ENCODE measurements around the gene BARX2.

BARX2 gene

DNA sequence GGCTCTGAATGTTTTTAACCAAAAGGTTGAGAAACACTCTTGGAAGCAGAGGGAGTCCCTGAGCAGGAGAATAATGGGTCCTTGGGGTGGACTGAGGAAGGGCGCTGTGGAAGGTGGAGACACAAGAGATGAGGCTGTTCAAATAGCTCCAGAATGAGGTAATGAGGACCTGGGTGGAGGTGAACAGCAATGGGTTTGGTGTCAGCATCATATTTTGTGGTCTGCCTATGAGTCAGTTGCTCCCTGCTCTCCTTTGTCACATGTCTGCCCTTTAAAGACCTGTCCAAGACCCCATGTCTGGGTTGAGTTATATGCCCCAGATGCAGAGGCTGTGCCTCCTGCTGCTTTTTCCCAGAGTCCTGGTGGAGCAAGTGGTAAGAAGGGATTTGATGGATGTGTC, 113.6 kb downstream of the BARX2 start:
- no peak for DNase-seq (ENCODE audit: low read depth)
- no peak overlapping the region for H3K4me3 ChIP-seq (ENCODE audit: control insufficient read depth, low read depth, low read length)
- TF ChIP-seq, protein P1, sequence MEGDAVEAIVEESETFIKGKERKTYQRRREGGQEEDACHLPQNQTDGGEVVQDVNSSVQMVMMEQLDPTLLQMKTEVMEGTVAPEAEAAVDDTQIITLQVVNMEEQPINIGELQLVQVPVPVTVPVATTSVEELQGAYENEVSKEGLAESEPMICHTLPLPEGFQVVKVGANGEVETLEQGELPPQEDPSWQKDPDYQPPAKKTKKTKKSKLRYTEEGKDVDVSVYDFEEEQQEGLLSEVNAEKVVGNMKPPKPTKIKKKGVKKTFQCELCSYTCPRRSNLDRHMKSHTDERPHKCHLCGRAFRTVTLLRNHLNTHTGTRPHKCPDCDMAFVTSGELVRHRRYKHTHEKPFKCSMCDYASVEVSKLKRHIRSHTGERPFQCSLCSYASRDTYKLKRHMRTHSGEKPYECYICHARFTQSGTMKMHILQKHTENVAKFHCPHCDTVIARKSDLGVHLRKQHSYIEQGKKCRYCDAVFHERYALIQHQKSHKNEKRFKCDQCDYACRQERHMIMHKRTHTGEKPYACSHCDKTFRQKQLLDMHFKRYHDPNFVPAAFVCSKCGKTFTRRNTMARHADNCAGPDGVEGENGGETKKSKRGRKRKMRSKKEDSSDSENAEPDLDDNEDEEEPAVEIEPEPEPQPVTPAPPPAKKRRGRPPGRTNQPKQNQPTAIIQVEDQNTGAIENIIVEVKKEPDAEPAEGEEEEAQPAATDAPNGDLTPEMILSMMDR (conservative IDR thresholded peaks at IDR 0.05; ENCODE audit: control insufficient read depth, insufficient read depth, low read depth, low read length): no peak

DNA sequence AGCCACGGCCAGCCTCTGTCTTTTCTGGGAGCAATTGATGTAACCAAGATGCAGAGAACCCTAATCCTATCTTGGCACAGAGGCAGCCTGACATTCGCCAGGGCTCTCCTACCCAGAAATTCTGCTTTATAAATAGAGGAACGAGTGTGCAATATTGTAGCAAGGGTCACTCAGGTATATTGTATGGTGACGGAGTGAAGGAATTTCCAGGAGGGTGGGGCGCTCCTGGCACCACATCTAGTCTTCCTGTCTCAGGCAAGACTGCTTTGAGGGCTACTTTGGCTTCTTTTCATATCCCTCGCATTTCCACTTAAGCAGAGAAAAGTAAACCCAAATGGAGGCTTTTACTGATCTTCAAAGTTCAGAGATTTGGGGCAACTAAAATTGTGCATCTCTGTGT, 114.4 kb downstream of the BARX2 start:
- TF ChIP-seq, protein P1 (conservative IDR thresholded peaks at IDR 0.05; ENCODE audit: control insufficient read depth, insufficient read depth, low read depth, low read length): no peak
- no peak for DNase-seq (ENCODE audit: low read depth)
- H3K4me3 ChIP-seq (ENCODE audit: control insufficient read depth, low read depth, low read length): no peak overlapping the region

DNA sequence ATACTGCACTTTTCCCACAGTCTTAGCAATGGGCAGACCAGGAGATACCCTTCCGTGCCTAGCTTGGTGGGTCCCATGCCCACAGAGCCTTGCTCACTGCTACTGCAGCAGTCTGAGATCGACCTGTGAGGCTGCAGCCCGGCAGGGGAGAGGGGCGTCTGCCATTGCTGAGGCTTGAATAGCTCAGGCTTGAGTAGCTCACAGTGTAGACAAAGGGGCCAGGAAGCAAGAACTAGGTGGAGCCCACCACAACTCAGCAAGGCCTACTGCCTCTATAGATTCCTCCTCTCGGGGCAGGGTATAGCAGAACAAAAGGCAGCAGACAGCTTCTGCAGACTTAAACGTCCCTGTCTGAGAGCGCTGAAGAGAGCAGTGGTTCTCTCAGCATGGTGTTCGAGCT, 118.1 kb downstream of the BARX2 start:
- DNase-seq (ENCODE audit: low read depth): no peak
- no peak overlapping the region for H3K4me3 ChIP-seq (ENCODE audit: control insufficient read depth, low read depth, low read length)
- TF ChIP-seq, protein P1 (conservative IDR thresholded peaks at IDR 0.05; ENCODE audit: control insufficient read depth, insufficient read depth, low read depth, low read length): no peak
